ENCODE measurements around the gene CLN5. TPM values are rescaled to one million over a fixed set of nuclear protein-coding genes. Genes with fewer than 3 reads are reported as not detected.
"Not testable (repeated sequence)": the region's sequence is repeated elsewhere in the genome, so short reads cannot be mapped to it uniquely, and the experiment has no call there.

Gene CLN5
- total RNA-seq, 2 donors from 2014 or later = 22.0 to 40.2 TPM

- intact Hi-C loops (cut with DNase I) = no loop called here
- DNase-seq (ENCODE audit: low spot score) = no peak
These were observed 17.1 kb downstream of the CLN5 start for GRCh38 chr13:77009011-77009410.

GRCh38 chr13:77009719-77010118, 17.8 kb downstream of the CLN5 start:
- intact Hi-C loops (cut with DNase I) = not testable (repeated sequence)

GRCh38 chr13:77013853-77014542, 22.1 kb downstream of the CLN5 start:
- intact Hi-C loops (cut with DNase I) = no loop called here
- DNase-seq (ENCODE audit: low spot score) = no peak

More at GRCh38 chr13:77009719-77010118, 17.8 kb downstream of the CLN5 start:
- DNase-seq (ENCODE audit: low spot score) = not testable (repeated sequence)

DNA sequence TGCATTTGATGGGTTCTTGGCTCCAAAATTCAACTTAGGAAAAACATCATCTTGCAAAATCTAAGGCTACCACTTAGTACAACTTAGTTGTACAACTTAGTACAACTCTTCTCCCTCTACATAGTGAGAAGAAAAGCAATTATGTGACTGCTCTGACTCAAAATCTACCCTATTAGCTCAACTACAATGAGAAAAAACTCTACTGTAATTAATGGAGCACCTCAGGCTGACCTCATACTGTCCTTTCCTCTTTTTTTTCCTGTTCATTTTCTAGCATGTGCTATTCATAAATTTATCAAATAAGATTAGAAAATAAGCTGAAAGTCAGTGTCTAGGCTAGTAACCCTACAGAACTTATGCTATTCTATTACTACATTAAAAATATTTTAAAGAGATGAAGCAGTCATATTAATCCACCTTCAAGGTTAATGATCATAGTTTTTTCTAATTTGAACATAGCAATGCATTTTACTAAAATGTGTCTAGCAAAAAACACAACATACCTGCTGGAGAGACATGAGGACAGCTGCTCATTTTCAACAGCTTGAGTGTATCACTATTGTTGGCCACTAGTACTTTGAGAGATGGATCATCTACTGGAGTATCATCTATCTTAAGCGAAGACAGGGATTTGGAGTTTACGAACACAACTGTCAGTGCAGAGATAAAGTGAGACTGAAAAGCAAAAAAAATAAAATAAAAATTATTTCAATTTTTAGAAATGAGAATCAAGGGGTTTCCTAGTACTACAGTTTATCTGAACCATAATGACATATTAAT, 23.2 kb downstream of the CLN5 start:
- DNase-seq (ENCODE audit: low spot score) = no peak

DNA sequence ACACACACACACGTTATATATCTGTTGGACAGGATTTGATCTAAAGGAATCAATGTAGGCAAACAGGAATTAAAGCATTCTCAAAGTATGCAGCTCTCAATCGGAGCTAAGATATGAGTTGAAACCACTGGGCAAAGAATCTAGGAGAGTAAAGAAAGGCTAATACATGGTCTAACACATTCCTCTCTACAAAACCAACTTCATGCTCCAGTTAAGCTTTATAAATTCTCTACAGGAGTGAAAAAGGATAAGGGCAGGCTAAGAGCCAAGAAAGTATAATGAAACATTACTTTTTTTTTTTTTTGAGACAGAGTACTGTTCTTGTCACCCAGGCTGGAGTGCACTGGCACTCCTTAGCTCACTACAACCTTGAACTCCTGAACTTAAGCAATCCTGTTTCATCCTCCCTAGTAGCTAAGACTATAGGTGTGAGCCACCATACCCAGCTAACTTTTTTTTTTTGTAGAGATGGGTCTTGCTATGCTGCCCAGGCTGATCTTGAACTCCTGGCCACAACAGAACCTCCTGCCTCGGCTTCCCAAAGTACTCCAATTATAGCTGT, 24.5 kb downstream of the CLN5 start:
- no peak for DNase-seq (ENCODE audit: low spot score)
- intact Hi-C loops (cut with DNase I) = no loop called here

More for the DNA sequence above, 23.2 kb downstream of the CLN5 start:
- intact Hi-C loops (cut with DNase I) = no loop called here

DNA sequence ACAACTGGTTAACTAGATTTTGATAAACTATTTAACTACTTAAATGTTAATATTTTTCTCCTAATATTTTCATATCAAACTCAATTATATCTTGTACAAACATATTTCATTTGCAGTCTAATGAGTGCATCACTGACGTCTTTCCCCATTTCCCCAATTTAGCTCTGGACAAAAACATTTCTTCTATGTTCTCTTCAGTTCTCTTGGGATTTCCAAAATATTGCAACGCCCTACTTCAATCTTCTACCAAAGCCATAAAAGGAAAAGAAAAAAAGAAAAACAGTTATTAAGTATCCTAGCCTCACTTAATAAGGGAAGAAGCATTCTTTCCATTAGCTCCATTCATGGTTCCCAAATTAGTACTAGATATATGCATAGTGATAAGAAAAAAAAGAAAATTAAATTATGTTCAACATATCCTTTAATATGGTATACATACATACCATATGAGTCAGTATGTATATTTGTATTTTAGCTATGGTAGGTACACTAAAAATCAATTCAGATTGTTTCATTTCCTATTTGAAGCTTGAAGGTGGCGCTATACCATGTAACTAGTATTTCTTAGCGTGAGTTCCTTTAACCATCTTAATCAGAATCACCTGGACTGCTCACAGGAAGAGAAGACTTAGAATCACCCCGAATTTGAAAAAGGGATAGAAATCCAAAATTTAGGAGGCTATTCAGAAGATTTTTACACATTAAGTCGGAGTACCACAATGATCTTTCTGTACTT, 25.2 kb downstream of the CLN5 start:
- intact Hi-C loops (cut with DNase I) = no loop called here

GRCh38 chr13:77019756-77020155, 27.9 kb downstream of the CLN5 start:
- intact Hi-C loops (cut with DNase I) = no loop called here
- DNase-seq (ENCODE audit: low spot score) = no peak

More for the DNA sequence above, 25.2 kb downstream of the CLN5 start:
- DNase-seq (ENCODE audit: low spot score) = no peak

GRCh38 chr13:77022341-77022740, 30.5 kb downstream of the CLN5 start:
- DNase-seq (ENCODE audit: low spot score) = no peak
- intact Hi-C loops (cut with DNase I) = no loop called here

- intact Hi-C loops (cut with DNase I) = loop anchor here in 1 of 2 donors (2.0 kb wide), 1 partner anchor 34 kb away; the partner anchor contains the start of gene CLN5
- DNase-seq (ENCODE audit: low spot score) = peak; percentile 96
These were observed 34.5 kb downstream of the CLN5 start for GRCh38 chr13:77026255-77026860.

- peak; percentile 96 for DNase-seq (ENCODE audit: low spot score)
- intact Hi-C loops (cut with DNase I) = loop anchor here in 1 of 2 donors (2.0 kb wide), 1 partner anchor 34 kb away; the partner anchor contains the start of gene CLN5
These were observed 35.2 kb downstream of the CLN5 start, which contains the start of gene FBXL3 for GRCh38 chr13:77026861-77027621. Gene FBXL3, minus strand, starts transcription at chr13:77027159. Its CDS starts 5,299 bp downstream, at chr13:77021860.

DNA sequence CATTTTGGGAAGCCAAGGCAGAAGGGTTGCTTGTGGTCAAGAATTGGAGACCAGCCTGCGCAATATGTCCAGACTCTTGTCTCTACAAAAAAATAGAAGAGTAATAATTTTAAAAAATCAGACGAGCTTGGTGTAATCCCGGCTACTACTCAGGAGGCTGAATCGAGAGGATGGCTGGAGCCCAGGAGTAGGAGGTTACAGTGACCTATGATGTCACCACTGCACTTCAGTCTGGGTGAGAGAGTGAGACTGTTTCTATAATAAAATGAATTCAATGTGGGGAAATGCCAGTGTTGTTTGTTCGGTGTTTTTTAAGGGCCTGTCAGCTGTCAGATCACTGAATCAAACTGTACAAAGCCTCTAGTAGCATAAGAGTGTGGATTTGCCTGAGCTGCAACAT, 36.3 kb downstream of the CLN5 start:
- intact Hi-C loops (cut with DNase I) = no loop called here
- DNase-seq (ENCODE audit: low spot score) = peak; percentile 75

DNA sequence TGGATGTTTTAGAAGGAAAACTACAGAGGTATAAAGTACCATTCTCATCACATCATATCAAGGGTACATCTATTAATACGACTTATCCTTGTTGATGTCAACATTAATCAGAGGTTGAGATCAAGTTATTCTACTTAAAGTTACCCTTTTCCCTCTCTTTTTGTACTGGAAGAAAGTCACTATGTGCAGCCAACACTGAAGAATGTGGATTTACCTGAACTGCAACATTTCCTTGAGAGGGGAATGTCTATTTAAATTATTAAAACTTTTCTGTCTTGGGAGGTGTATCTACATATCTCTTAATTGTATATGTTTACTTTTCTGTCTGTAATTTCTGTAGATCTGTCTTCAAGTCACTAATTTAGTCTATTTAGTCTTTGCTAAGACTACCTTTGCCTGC, 37.6 kb downstream of the CLN5 start:
- no peak for DNase-seq (ENCODE audit: low spot score)
- intact Hi-C loops (cut with DNase I) = no loop called here

DNA sequence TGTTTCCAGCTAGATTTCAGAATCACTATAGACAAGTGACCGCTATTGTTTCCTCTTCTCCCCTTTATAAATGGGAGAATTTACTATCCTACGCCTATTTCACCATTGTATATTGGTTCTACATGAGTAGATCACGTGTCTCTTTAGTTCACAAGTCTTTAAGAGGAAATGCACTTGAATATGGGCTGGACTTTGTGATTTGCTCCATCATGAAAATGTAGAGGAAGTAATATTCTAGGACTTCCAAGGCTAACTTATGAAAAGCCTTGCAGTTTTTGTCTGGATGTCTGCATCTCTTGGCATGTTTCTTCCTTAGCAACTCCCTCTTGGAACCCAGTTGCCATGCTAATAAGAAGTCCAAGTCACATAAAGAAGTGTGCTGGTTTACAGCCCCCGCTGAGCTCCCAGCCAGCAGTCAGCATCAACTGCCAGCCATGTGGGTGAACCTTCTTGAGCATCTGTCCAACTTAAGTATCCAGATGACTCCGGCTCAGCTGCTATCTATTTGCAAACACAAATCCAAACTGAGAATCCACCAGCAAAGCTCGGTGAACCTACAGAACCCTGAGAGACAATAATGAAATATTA, 39.9 kb downstream of the CLN5 start:
- intact Hi-C loops (cut with DNase I) = no loop called here
- no peak for DNase-seq (ENCODE audit: low spot score)

GRCh38 chr13:77033717-77034302, 41.9 kb downstream of the CLN5 start:
- intact Hi-C loops (cut with DNase I) = no loop called here
- no peak for DNase-seq (ENCODE audit: low spot score)

- no peak for DNase-seq (ENCODE audit: low spot score)
- intact Hi-C loops (cut with DNase I) = no loop called here
These were observed 43.0 kb downstream of the CLN5 start for GRCh38 chr13:77034881-77035280.

GRCh38 chr13:77036279-77036678, 44.4 kb downstream of the CLN5 start:
- intact Hi-C loops (cut with DNase I) = no loop called here
- DNase-seq (ENCODE audit: low spot score) = no peak

DNA sequence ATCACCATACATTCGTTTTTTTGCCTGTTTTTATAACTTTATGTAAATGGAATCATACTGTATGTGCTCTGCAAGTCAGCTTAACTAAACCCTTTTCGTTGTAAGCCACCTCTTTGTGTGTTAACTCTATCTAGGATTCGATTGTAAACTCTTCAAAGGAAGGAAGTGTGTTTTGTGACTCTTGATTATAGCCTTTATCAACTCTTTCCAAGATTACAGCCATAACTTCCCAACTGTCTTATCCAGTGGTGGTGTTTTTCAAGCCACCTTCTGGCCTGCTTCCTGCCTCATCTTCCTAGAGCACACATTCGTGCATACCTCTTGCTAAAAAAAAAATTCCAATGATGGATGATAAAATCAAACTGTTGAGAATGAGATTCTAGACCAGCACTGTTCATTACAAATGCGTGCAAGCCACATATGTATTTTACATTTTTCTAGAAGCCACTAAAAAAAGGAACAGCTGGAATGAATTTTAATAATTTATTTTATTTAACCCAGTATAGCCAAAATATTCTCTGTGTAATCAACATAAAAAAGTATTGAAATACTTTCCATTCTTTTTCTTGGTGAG, 47.1 kb downstream of the CLN5 start:
- intact Hi-C loops (cut with DNase I) = no loop called here
- no peak for DNase-seq (ENCODE audit: low spot score)

Data from posterior vena cava (tissue), 2 donors.